Thyroid gland (tissue), 4 donors: ENCODE measurements around the gene CCDC74B. TPM values are rescaled to one million over a fixed set of nuclear protein-coding genes. Genes with fewer than 3 reads are reported as not detected.
"Not testable (repeated sequence)": the region's sequence is repeated elsewhere in the genome, so short reads cannot be mapped to it uniquely, and the experiment has no call there.

Experiments used
- DNase-seq, 2 donors: peaks; one replicate each; pipeline ENCODE4 v3.0.0-alpha.2; 2019
- H3K27ac ChIP-seq, 3 donors: fragments of 200-600 bp; sonication (generic); 1 replicate in 2 of 3; 2 replicates in 1 of 3; pipeline ENCODE4 v1.5.1; 2016 to 2019; ENCODE audit warnings: mild to moderate bottlenecking in 1 of 3, moderate library complexity in 1 of 3
- H3K27me3 ChIP-seq: fragments of 200-600 bp; sonication (generic); one replicate; pipeline ENCODE4 v1.5.1; 2019
- H3K36me3 ChIP-seq, 2 donors: fragments of 200-600 bp; sonication (generic); one replicate each; pipeline ENCODE4 v1.5.1; 2016 to 2019
- H3K4me1 ChIP-seq, 2 donors: fragments of 200-600 bp; sonication (generic); one replicate each; pipeline ENCODE4 v1.5.1; 2017 to 2019
- H3K4me3 ChIP-seq, 3 donors: fragments of 200-600 bp; sonication (generic); replicated peaks in 1 of 3; 1 replicate in 2 of 3; 2 replicates in 1 of 3; pipeline ENCODE4 v1.5.1; 2016; ENCODE audit warnings: mild to moderate bottlenecking in 1 of 3
- H3K9me3 ChIP-seq: fragments of 200-600 bp; sonication (generic); one replicate; pipeline ENCODE4 v1.5.1; 2017
- POLR2A ChIP-seq, 2 donors: fragments of 450-650 bp; IDR thresholded peaks; one replicate each; pipeline ENCODE4 v1.6.1; 2017; ENCODE audit warnings: antibody characterized with exemption in 2 of 2, mild to moderate bottlenecking in 2 of 2, moderate library complexity in 1 of 2
- WGBS, 2 donors: methylation state at CpG; one replicate each; pipeline ENCODE4 v1.1.5; 2017; 5-methylcytosine and 5-hydroxymethylcytosine counted together
- intact Hi-C: fragments of 100-400 bp; cut with DNase I; formaldehyde crosslinking; loops from one replicate; pipeline ENCODE4 v1.15.1; 2023
- total RNA-seq, 4 donors: library from RNA; depleted of rRNA; stranded (reverse); fragments of >200 nt; gene quantifications; one replicate each; pipeline ENCODE4 v1.2.3, GENCODE V29; 2016
- TF ChIP-seq, protein P1 (sequence below), 6 experiments: fragments of 200-600 bp in 3 of 6; fragments of 450-650 bp in 3 of 6; sonication (generic) in 3 of 6; IDR thresholded peaks; one replicate each; pipeline ENCODE4 v1.5.1; 2016 to 2019; ENCODE audit warnings: antibody characterized with exemption in 6 of 6, mild to moderate bottlenecking in 2 of 6, inconsistent platforms in 1 of 6, moderate library complexity in 1 of 6

Gene CCDC74B
- total RNA-seq, 4 donors from 2014 or later = 9.8 to 35.1 (median 19.1) TPM

DNA sequence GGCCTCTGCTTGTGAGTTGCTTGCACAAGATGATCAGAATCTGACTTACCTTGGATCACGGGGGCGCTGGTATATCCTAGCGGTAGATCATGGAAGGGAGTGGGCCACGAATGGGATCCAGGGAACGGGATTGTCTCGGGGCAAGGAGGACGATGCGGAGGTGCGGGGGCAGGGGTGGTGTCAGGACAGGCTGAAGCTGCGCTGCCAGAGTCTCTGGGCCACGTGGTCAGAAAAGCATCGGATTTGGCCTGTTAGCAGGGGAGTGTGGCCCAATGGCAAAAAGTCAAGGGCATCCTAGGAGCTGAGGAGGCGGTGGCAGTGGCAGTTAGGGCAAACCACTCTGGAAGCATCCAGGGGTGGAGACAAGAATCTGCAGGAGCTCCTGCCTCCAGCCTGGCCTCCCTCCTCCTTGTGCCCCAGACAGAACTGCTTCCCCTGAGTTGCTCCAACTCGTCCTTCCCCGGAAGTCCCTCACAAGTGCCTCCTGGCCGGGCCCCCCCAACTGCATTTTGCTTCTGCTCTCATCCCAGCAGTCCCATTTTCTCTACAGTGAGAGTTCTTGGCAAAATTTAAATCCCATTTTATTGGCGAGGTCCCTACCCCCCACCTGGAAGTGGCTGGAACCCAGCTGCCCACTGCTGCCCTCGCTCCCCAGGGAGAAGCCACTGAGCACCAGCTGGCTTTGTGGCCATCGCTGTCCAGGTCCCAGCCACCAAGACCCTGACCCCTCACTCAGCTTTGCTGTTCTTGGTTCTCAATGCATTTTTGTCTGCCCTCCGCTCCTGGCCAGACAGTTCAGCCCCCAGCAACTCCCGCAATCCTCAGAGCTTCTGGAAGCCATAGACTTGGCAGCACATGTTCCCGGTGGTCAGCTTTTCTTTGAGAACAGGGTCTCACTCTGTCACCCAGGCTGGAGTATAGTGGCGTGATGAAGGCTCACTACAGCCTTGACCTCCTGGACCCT, 5.6 kb upstream of the CCDC74B start:
- peaks cover under 1 to 2% of the 10 kb centered on the region in 2 donors for H3K4me1 ChIP-seq
- intact Hi-C loops = no loop called here
- no peaks in the 10 kb centered on the region for H3K9me3 ChIP-seq
- peaks cover 13 to 19% of the 10 kb centered on the region in 2 donors for H3K36me3 ChIP-seq
- WGBS, 2 donors = 91 to 95% methylated on average over 23 of the region's 23 CpGs
- no peak overlapping the region for H3K27ac ChIP-seq
- TF ChIP-seq, protein P1, sequence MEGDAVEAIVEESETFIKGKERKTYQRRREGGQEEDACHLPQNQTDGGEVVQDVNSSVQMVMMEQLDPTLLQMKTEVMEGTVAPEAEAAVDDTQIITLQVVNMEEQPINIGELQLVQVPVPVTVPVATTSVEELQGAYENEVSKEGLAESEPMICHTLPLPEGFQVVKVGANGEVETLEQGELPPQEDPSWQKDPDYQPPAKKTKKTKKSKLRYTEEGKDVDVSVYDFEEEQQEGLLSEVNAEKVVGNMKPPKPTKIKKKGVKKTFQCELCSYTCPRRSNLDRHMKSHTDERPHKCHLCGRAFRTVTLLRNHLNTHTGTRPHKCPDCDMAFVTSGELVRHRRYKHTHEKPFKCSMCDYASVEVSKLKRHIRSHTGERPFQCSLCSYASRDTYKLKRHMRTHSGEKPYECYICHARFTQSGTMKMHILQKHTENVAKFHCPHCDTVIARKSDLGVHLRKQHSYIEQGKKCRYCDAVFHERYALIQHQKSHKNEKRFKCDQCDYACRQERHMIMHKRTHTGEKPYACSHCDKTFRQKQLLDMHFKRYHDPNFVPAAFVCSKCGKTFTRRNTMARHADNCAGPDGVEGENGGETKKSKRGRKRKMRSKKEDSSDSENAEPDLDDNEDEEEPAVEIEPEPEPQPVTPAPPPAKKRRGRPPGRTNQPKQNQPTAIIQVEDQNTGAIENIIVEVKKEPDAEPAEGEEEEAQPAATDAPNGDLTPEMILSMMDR (IDR thresholded peaks at IDR 0.05) = no peak
- TF ChIP-seq POLR2A (IDR thresholded peaks at IDR 0.05) = no peak
- H3K27me3 ChIP-seq = no peaks in the 10 kb centered on the region
- DNase-seq = no peak
- no peak overlapping the region for H3K4me3 ChIP-seq

DNA sequence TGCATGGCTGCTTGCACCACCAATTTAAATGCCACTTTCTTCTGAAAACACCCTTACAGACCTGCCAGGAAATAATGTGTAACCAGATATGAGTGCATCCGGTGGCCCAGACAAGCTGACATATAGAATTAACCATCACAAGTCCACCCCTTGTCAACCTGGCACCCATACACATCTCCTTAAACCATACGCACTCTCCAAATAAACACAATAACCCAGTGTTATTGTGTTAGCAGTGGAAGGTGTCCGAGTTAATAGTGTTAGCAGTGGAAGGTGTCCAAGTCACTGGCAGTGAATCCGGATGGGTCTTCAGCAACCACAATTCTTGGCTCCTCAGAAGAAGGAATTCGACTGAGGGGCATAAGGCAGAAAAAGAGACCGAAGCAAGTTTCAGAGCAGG, 3.6 kb upstream of the CCDC74B start:
- H3K27me3 ChIP-seq, H3K27ac ChIP-seq, H3K4me3 ChIP-seq, DNase-seq, H3K9me3 ChIP-seq, intact Hi-C loops, H3K4me1 ChIP-seq: not testable (repeated sequence)
- H3K36me3 ChIP-seq = peaks cover 13 to 15% of the 10 kb centered on the region in 2 donors
- 32 to 34% methylated on average over 6 of the region's 6 CpGs for WGBS, 2 donors

DNA sequence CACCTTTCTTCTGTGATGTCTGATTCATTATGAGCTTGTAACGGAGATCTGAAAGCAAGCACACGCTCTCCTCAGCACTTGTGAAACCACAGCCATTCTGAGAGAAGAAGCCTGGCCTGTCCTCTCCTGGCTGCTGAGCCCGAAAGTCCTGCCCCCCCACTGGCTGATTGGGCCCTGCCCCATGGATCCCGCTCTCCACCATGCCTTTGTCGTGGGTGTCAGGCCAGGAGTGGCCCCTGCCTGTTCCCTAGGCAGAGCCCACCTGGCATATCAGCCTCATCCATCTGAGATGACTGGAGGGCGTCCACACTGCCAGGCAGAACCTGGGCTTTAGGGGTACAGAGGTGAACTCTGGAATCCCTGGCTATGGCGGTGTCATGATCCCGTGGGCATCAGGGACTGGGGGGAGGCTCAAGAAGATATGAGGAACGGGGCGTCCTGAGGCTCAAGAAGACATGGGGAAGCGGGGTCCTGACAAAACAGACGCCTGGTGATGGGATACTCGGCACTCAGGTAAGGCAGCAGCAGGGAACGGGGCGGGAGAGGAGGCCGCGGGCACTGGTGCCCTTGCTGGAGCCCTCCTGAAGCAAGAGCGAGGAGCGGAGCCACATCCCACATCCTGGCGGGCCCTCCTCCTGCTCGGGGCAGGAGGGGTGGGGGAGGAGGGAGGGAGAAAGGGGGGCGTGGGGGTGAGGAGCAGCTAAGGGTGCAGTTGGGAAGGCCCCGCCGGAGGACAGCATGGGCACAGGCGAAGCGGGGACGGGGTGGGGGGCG, 1.5 kb downstream of the CCDC74B start:
- H3K27ac ChIP-seq, H3K9me3 ChIP-seq, H3K4me1 ChIP-seq, H3K36me3 ChIP-seq, H3K27me3 ChIP-seq, intact Hi-C loops, DNase-seq: not testable (repeated sequence)
- 41 to 60% methylated on average over 17 to 20 of the region's 28 CpGs for whole genome bisulfite sequencing, 2 donors
- peak overlapping the region in 1 of 3 donors; percentile 4 for H3K4me3 ChIP-seq

DNA sequence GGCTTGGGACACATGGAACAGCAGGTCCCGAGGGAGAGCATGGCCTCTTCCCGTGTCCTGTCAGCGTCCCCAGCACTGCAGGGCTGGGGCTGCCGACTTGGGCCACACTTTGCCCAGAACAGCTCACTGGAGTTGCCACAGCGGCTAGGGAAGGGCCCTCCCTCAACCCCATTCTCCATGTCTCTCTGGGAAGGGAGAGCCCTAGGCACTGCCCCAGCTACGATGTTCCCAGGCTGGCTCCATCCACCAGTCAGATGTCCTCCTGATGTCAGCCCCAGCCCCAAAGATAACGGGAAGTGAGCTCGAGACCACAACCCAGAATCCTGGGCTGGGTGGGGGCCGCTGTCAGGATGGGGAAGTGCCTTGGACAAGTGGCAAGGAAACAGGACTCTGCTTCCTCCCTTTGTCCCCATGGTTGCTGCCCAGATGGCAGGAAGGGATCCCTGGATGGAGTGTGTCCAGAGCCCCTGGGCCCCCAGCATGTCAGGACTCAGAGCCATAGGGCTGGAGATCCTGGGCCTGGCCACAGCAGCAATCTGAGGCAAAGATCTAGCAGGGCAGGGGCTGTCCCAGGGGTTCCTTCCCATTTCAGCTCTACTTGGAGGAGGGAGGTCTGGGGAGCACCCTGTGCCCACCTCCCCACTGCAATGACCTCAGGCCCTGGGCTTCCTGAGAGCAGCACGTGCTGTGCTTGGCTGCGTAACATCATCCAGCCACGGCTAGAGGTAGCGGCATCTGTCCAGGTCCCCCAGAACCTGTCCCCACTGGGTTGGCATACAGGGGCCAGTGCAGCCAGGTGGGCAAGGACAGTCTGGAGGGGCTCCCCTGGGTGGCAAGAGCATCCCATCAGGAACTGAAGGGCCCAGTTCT, 2.3 kb downstream of the CCDC74B start:
- H3K9me3 ChIP-seq, DNase-seq, H3K4me3 ChIP-seq, H3K36me3 ChIP-seq, H3K4me1 ChIP-seq, intact Hi-C loops, H3K27ac ChIP-seq, H3K27me3 ChIP-seq: not testable (repeated sequence)
- 81 to 85% methylated on average over 4 to 8 of the region's 13 CpGs for WGBS, 2 donors

DNA sequence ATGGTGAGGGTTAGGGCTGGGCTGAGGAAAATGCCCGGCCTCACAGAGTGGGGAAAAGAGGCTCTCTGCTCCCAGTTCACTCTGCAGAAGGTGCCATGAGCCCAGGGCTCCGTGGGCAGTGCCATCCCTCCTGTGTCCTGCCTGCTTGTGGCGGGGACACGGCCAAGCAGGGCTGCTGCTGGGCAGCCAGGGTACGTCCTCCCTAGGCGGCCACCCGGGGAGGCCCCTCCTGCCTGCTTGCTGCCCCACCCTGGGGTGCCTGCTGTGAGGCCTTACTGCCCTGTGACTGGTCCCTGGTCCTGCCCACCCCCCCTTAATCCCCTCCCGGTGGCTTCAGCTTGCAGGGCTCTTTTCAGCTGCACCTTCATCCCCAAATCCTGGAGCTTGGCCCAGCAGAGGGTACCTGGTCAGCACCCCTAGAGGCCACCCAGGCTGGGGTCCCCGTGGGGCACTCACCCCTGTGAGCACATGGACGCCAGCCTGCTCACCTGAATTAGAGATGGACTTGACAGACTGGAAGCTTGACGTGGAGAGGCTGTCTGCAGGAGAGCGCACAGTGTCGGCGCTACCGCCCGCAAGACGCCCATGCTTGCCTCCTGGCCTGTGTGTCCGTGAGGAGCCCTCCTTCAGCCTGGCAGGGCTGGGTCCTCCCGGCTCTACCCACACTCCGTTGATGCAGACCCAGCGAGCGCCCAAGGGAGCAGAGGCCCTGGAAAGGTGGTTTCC, 3.1 kb downstream of the CCDC74B start:
- H3K36me3 ChIP-seq, H3K27me3 ChIP-seq, H3K4me1 ChIP-seq, DNase-seq, H3K27ac ChIP-seq, H3K4me3 ChIP-seq, H3K9me3 ChIP-seq, intact Hi-C loops: not testable (repeated sequence)
- WGBS, 2 donors = 90 to 100% methylated on average over 2 to 6 of the region's 22 CpGs

DNA sequence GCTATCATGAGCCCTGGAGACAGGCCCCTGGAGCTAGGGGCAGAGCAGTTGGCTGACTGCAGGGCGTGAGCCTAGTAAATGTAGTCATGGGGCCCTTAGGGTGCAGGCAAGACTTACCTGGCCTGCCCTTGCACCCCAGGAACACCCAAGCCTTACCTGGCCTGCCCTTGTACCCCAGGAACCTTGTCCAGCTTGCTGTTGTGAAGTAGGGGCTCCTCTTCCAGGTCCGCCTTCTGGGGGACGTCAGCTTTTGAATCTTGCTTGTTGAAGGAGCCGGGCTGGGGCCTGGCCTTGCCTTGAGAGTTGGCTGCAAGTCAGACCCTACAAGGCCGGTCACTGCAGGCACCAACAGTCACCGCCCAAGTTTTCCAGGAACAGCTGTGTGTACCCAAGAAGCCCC, 3.9 kb downstream of the CCDC74B start:
- DNase-seq, H3K9me3 ChIP-seq, H3K4me1 ChIP-seq, H3K27me3 ChIP-seq, intact Hi-C loops, H3K36me3 ChIP-seq, H3K4me3 ChIP-seq, H3K27ac ChIP-seq: not testable (repeated sequence)
- WGBS, 2 donors = 94% methylated on average over 3 of the region's 6 CpGs; no CpG with 5 or more reads in 1 of the 2 donors

DNA sequence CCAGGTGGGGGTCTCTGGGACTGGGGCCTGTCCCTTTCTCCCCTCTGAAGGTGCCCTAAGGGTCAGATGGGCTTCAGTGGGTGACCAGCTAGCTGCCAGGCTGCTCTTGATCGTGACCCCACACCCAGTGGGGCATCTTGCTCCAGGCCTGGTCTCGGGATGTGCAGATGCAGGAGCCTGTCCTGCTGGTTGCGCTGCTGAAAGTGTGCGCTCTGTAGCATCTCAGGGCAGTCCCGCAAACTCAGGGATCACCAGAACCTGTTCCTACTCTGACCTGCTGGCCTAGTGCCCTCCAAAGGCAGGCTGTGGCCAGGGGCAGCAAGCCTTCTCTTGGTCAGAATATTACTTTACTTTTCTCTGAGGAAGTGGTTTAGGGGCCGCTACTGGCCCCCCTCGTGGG, 4.4 kb downstream of the CCDC74B start:
- DNase-seq, H3K4me3 ChIP-seq, H3K9me3 ChIP-seq, H3K4me1 ChIP-seq, H3K27me3 ChIP-seq, H3K27ac ChIP-seq, intact Hi-C loops, H3K36me3 ChIP-seq: not testable (repeated sequence)
- WGBS, 2 donors = 100% methylated on average over 2 of the region's 7 CpGs; no CpG with 5 or more reads in 1 of the 2 donors

DNA sequence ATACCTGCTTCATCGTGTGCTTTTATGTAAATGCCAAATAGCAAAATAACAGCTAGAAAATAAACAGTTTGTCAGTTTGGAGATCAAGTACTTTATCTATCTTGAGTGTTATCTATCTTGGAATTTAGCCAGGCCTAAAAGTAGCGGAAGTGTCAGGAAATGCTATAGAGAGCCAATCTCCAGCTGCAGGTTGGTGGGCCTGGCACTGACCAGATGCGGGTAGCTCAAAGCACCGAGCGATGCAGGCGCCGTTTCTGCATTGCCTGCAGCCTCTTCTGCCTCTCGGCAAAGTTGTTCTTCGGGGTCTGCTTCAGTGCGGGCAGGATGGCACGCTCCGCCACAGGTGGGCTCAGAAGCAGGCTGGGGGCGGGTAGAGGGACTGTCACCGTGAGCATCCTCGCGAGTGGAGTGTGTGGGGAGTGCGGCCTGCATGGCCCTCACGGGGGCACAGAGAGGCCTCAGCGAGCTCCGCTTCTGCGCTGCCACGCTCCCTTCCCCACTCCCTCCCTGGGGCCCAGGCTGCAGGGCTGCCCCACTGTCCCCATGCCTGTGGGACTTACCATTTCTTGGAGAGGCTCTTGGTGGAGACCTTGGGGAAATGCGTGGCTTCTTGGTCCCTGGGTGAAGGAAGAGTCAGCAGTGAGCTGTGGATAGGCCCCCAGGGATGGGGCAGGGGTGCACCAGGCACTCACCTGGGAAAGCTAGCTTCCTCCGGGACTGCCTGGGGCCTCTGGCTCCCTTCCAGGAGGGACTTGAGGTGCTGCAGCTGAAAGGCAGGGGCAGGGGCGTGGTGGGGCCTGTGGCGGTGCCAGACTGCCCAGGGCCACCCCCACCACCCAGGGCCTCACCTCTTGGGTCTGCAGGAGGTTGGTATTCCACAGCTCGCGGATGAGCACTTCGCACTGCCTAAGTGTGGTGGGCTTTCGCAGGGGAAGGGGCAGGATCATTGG, 5.3 kb downstream of the CCDC74B start:
- 89 to 94% methylated on average over 18 to 26 of the region's 30 CpGs for WGBS, 2 donors
- H3K9me3 ChIP-seq, H3K4me3 ChIP-seq, DNase-seq, H3K27me3 ChIP-seq, H3K36me3 ChIP-seq, H3K27ac ChIP-seq, H3K4me1 ChIP-seq, intact Hi-C loops: not testable (repeated sequence)

DNA sequence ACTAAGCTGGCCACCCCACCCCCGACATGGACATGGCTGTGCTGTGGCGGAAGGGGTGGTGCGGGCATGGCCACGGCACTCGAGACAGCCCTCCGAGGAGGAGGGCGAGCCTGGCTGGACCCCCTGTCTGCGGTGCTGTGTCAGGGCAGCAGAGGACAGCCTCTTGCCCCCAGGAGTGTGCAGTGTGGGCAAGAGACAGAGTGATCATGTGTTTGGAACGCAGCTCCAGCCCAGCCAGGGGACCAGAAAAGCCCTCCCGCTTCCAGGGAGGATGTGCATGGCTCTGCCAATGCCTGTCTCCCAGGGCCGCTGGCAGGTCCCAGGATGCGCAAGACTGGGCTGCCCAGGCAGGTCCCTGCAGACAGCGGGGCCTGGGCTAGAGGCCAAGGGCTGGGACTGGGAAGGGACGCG, 6.1 kb downstream of the CCDC74B start:
- H3K9me3 ChIP-seq, H3K27me3 ChIP-seq, DNase-seq, H3K36me3 ChIP-seq, H3K4me1 ChIP-seq, H3K27ac ChIP-seq, H3K4me3 ChIP-seq, intact Hi-C loops: not testable (repeated sequence)
- WGBS, 2 donors = 88% methylated on average over 13 of the region's 15 CpGs; no CpG with 5 or more reads in 1 of the 2 donors

DNA sequence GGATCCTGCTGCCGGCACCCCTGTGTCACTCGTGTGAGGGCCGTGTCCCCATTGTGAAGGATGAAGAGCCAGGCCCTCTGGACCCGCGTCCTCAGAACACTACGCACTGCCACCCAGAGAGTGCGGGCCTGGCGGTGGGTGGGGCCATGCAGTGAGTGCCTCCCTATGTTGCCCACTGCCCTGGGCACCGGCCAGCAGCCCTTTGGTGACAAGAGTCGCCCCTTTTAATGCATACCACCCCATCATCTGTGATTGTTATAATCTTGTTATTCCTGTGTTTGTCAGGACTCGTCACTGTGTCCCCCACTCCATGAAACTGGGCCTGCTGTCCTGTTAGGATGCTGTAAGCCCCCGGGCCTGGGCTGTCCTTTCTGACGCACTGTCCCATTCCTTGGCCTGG, 6.6 kb downstream of the CCDC74B start:
- DNase-seq, H3K27me3 ChIP-seq, H3K4me1 ChIP-seq, H3K9me3 ChIP-seq, H3K27ac ChIP-seq, H3K36me3 ChIP-seq, H3K4me3 ChIP-seq, intact Hi-C loops: not testable (repeated sequence)
- WGBS, 2 donors = 73 to 100% methylated on average over 2 to 4 of the region's 13 CpGs
